Parathyroid adenoma (tissue), 2 donors: Measurements from ENCODE around the gene DCTN4.

Experiments used
- H2AFZ ChIP-seq: fragments of 300-600 bp; sonication (generic); one replicate; pipeline ENCODE4 v1.7.0; 2017; ENCODE audit warnings: antibody characterized with exemption, mild to moderate bottlenecking
- H3K27ac ChIP-seq: fragments of 300-600 bp; sonication (generic); one replicate; pipeline ENCODE4 v1.7.0; 2017
- H3K27me3 ChIP-seq: fragments of 300-600 bp; sonication (generic); one replicate; pipeline ENCODE4 v1.7.0; 2017; ENCODE audit warnings: low read length; ENCODE audit not compliant: control insufficient read depth, insufficient read depth
- H3K36me3 ChIP-seq: fragments of 300-600 bp; sonication (generic); one replicate; pipeline ENCODE4 v1.7.0; 2017; ENCODE audit warnings: low read length; ENCODE audit not compliant: control insufficient read depth, insufficient read depth
- H3K4me1 ChIP-seq: fragments of 300-600 bp; sonication (generic); one replicate; pipeline ENCODE4 v1.7.0; 2017; ENCODE audit warnings: control low read depth
- H3K4me2 ChIP-seq: fragments of 300-600 bp; sonication (generic); one replicate; pipeline ENCODE4 v1.7.0; 2017; ENCODE audit warnings: low read length
- H3K4me3 ChIP-seq: fragments of 300-600 bp; sonication (generic); one replicate; pipeline ENCODE4 v1.7.0; 2017; ENCODE audit warnings: low read depth, low read length
- H3K79me2 ChIP-seq: fragments of 300-600 bp; sonication (generic); one replicate; pipeline ENCODE4 v1.7.0; 2017; ENCODE audit warnings: control low read depth
- H3K9ac ChIP-seq: fragments of 300-600 bp; sonication (generic); one replicate; pipeline ENCODE4 v1.7.0; 2017; ENCODE audit warnings: mild to moderate bottlenecking
- H3K9me3 ChIP-seq: fragments of 300-600 bp; sonication (generic); one replicate; pipeline ENCODE4 v1.7.0; 2017; ENCODE audit warnings: low read length; ENCODE audit not compliant: control insufficient read depth
- TF ChIP-seq, protein P1 (sequence below): fragments of 300-600 bp; sonication (generic); IDR thresholded peaks from one replicate; pipeline ENCODE4 v1.7.0; 2017; ENCODE audit warnings: antibody characterized with exemption, mild to moderate bottlenecking
- donor health status: primary hyperparathyroidism.

The DCTN4 gene

DNA sequence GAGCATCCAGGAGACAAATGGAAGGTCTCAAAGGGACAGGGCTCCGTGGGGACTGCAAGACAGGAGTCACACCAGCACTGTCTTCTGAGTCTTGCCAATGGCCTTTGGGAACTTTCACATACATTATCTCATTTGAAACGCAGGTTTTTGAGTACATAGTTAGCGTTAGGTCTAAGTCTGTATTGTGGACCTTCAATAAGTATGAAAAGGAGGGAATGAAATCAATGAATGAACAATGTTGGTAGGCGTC is 442 bp upstream of the DCTN4 start:
- Histone ChIP-seq H3K4me2 (peak overlapping the region; percentile 67), H3K27me3 (no peaks in the 10 kb centered on the region), H2AFZ (peak overlapping the region; percentile 97), H3K9ac (no peak overlapping the region), H3K36me3 (no peaks in the 10 kb centered on the region), H3K79me2 (peaks cover 19% of the 10 kb centered on the region), H3K9me3 (no peaks in the 10 kb centered on the region), H3K4me1 (peaks cover 11% of the 10 kb centered on the region), H3K27ac (peak overlapping the region; percentile 86), H3K4me3 (peak overlapping the region; percentile 99)
- TF ChIP-seq, protein P1, sequence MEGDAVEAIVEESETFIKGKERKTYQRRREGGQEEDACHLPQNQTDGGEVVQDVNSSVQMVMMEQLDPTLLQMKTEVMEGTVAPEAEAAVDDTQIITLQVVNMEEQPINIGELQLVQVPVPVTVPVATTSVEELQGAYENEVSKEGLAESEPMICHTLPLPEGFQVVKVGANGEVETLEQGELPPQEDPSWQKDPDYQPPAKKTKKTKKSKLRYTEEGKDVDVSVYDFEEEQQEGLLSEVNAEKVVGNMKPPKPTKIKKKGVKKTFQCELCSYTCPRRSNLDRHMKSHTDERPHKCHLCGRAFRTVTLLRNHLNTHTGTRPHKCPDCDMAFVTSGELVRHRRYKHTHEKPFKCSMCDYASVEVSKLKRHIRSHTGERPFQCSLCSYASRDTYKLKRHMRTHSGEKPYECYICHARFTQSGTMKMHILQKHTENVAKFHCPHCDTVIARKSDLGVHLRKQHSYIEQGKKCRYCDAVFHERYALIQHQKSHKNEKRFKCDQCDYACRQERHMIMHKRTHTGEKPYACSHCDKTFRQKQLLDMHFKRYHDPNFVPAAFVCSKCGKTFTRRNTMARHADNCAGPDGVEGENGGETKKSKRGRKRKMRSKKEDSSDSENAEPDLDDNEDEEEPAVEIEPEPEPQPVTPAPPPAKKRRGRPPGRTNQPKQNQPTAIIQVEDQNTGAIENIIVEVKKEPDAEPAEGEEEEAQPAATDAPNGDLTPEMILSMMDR = no peak

DNA sequence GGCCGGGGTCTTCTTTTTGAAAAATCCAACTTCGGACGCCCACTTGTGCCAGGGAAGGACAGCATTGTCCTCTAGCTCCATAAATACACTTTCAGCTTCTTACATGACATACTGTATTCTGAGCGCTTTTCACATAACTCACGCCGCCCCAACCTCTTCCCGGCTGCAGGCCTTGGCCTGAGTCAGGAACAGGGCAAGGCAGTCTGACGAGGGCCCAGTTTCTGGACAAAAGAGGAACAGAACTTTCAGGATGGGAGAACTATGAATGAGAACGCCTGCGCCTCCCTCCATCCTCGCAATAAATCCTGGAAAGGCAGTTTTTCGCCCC is 650 bp downstream of the DCTN4 start:
- Histone ChIP-seq H3K4me1 (peaks cover 4% of the 10 kb centered on the region), H3K79me2 (peaks cover 29% of the 10 kb centered on the region), H3K9me3 (no peaks in the 10 kb centered on the region), H3K27ac (peak overlapping the region; percentile 86), H2AFZ (peak overlapping the region; percentile 97), H3K4me2 (peak overlapping the region; percentile 67), H3K4me3 (peak overlapping the region; percentile 99), H3K36me3 (no peaks in the 10 kb centered on the region), H3K9ac (peak overlapping the region; percentile 46), H3K27me3 (no peaks in the 10 kb centered on the region)
- TF ChIP-seq, protein P1 = no peak

DNA sequence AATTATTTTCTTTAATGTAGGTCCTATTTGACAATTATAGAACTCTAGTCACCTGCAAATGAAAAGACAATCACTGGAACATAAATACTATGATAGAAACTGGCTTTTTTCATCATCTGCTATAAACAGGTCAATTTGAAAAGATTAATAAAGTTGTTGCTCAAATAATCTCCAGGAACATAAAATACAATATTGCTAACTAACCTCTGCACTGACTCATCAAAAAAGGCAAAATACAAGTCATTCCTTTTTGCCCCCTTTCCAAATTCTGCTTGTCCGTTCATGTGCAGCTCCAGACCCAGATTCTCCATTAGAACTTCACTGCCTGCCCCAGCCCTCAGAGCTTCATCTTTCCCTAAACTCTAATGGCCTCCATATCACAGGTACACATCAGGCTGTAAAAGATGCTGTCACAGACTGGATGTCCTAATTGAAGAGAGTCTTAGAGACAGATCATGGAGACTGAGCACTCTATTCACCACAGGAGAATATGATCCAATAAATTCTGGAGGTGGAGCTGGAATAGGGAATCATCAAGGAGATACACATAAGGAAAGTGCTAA is 1.6 kb downstream of the DCTN4 start:
- Histone ChIP-seq H3K4me2 (peak overlapping the region; percentile 38), H3K27me3 (no peaks in the 10 kb centered on the region), H3K27ac (no peak overlapping the region), H3K9me3 (no peaks in the 10 kb centered on the region), H3K9ac (no peak overlapping the region), H3K4me1 (no peaks in the 10 kb centered on the region), H3K36me3 (no peaks in the 10 kb centered on the region), H3K79me2 (peaks cover 33% of the 10 kb centered on the region), H3K4me3 (no peak overlapping the region), H2AFZ (no peak overlapping the region)
- TF ChIP-seq, protein P1 = no peak

DNA sequence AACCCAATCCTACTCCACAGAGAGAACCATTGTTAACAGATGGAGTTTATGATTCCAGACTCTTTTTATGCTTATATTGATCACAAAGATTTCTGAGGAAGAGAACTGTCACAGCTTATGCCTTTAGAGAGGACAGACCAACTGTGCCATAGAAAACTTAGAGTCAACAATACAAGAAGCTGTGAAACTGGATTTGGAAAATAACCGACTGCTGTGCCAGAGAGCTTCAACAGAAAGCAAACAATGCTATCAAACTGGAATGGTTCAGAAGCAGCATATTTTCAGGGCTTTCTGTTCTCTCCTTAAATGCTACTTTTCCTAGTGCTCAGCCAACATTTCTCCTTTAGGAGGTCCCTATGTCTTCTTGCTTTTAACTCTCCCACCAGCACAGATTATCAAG is 5.0 kb downstream of the DCTN4 start:
- H3K9me3 ChIP-seq = no peaks in the 10 kb centered on the region
- no peaks in the 10 kb centered on the region for H3K27me3 ChIP-seq
- no peak overlapping the region for H3K4me2 ChIP-seq
- TF ChIP-seq, protein P1 = no peak
- H2AFZ ChIP-seq = no peak overlapping the region
- no peak overlapping the region for H3K27ac ChIP-seq
- H3K9ac ChIP-seq = no peak overlapping the region
- no peaks in the 10 kb centered on the region for H3K4me1 ChIP-seq
- peaks cover 33% of the 10 kb centered on the region for H3K79me2 ChIP-seq
- no peak overlapping the region for H3K4me3 ChIP-seq
- H3K36me3 ChIP-seq = no peaks in the 10 kb centered on the region

DNA sequence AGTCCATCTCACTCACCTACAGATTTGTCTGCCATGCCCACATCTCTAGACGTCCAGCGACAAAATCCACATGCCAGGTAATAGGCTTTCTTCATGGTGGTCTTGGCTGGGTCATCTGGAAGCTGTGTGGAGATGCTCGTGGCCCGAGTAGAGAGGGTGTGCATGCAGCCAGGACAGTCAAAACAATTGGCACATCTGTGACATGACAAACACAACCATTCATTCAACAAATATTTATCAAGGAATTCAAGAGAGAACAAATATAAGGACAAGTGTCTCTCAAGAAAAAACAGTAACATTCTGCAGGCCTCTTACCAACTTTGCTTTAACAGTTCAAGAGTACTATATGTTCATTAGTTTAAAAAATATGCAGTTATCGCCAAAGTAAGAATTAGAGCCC is 5.4 kb downstream of the DCTN4 start:
- Histone ChIP-seq H3K36me3 (no peaks in the 10 kb centered on the region), H2AFZ (no peak overlapping the region), H3K4me2 (no peak overlapping the region), H3K9me3 (no peaks in the 10 kb centered on the region), H3K79me2 (peaks cover 33% of the 10 kb centered on the region), H3K4me3 (no peak overlapping the region), H3K9ac (no peak overlapping the region), H3K27me3 (no peaks in the 10 kb centered on the region), H3K4me1 (no peaks in the 10 kb centered on the region), H3K27ac (no peak overlapping the region)
- TF ChIP-seq, protein P1 = no peak
